Activated CD4-positive, alpha-beta T cell treated with anti-CD3 and anti-CD28 coated beads for 24 hours (primary cell): Measurements from ENCODE around the gene FAM120C.

ENCODE experiments used
- DNase-seq, 2 donors: peaks; one replicate each; pipeline ENCODE4 v3.0.0-alpha.2; 2020; ENCODE audit warnings: low read depth in 2 of 2

FAM120C gene

DNA sequence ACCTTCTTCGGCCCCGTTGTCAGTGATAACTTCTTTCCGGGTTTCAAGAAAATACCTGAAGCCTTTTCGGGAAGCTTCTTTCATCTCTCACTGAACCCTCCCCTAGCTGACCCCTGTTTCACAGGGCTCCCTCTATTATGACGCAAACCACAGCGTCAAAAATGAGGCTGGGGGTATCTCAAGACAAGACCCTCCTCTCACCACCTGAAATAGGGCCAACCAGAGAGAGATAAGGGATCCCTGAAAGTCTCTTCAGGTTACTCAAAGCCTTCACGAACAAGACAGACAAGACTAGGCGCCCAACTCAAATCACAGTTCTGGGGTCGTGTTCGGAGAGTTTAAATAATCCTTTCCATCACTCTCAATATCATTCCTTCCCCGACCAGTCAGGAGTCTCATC lies 140.0 kb downstream of the FAM120C start:
- no peak for DNase-seq

DNA sequence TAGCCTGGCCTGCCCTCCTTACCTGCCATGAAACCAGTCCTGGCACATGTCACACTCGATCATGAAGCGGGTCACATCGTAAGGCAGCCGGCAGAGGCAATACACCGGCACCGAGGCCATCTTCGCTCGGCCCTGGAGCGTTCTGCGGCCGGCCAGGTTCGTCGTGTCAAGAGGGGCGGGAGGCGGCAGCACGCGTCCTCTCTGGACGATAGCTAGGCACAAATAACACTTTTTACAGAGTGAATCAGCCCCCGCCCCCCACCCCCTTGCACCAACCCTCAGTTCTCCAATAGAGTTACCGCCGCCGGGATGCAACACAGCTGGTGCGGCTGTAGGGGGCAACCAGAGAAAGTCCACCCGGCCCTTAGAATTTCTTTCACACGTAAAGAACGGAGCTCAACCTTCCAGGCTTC lies 140.4 kb downstream of the FAM120C start:
- DNase-seq, result peak in 1 of 2 donors; percentile 10

DNA sequence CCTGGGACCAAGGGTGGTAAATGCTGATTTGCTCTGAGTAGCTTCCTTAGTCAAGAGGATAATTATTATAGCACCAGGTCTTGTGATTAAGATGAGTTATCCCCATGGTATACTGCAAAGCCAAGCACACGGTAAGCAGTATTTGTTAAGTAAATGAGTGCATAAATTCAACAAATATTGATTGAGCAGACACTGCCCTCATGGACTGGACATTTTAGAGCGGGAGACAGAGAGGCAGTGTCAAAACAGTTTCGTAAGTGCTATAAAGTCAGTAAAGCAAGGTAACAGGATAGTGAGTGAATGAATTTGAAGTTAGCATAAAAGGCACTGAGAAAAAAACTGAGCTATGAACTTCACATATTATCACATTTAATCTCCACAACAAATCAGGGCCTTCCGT lies 152.7 kb downstream of the FAM120C start:
- DNase-seq, result no peak

DNA sequence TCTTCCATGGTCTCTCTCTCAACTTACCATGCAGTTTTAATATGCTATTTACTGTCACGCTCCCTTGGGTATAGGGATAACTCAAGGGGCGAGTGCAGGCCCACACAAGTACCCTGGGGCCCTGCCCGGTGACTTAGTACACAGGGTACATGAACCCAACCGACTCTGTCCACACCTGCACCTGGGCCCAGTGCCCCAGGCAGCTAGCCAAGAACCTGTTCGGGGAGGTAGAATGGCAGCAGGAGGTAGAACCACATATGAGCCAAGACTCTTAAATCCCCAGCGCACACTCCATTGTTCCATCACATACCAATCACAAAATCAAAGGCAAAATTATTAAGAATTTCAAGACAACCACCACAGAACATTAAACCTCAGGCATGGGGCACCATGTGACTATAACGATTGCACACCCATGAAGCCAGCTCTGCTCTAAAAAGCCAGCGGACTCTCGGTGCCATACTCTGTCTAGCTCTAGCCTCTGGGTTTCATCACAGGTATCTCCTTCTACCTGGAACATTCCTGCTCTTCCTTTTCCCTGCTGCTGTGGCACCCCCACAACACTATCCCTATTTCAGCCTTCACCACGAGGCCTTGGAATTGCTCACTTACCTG lies 153.4 kb downstream of the FAM120C start:
- no peak for DNase-seq

DNA sequence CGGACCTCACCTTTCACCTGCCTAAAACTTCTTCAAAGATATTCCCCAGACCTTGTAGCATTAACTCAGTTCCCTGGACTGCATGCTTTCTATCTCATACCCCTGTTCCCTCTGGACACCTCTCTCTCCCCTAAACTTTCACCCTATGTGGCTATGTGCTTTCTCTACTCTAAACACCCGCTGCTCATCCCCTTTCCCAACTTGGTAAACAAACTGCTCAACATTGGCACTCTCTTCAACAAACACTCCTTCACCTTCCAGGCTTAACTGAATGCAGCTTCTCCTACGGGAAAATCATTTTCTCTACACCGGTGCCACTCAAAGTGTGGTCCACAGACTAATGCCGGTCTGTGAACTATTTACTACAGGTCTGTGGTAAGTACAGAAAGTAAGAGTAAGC lies 158.7 kb downstream of the FAM120C start:
- no peak for DNase-seq
